ENCODE results near the gene CHRNB2. TPM values are rescaled to one million over a fixed set of nuclear protein-coding genes. Genes with fewer than 3 reads are reported as not detected.

Gene CHRNB2
- total RNA-seq, 2 donors from 2014 or later: 0.05 to 0.74 TPM

DNA sequence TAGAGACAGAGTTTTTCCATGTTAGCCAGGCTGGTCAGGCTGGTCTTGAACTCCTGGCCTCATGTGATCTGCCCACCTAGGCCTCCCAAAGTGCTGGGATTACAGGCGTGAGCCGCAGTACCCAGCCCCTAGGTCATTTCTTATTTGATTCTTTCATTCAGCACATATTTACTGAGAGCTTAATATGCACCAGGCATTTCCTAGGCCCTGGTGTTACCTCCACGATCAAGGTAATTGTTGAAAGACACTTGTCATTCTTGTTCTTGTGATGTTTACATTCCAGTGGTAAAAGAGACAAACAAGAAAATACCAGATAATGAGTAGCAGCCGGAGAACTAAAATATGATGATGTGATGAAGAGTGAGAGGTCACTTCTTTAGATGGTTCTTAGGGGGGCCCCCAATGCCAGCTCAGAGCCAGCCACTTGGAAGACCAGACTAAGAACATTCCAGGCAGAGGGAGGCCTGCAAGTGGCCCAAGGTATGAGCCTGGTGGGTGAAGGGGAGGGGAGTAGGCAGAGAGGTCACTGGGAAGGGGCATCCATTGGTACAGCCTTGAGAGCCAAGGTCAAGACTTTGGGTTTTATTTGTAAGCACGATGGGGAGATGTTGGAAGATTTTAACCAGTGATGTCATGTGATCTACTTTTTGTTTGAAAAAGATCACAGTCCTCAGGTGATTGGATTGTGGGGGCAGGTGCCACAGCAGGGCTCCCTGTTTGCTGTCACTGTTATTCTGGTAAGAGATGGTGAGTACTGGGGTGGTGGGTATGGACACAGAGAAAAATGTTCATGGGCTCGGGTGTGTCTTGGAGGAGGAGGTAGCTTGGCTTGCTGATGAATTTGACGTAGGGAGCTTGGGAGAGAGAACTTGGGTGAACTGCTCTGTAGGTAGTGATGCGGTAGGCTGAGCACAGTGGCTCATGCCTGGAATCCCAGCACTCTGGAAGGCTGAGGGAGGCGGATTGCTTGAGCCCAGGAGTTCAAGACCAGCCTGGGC, 27.8 kb upstream of the CHRNB2 start:
- H3K4me3 ChIP-seq: no peak overlapping the region
- H3K36me3 ChIP-seq: no peaks in the 10 kb centered on the region
- no peaks in the 10 kb centered on the region for H3K27me3 ChIP-seq (replicated peaks; ENCODE audit: insufficient read depth)
- no peak overlapping the region for H3K27ac ChIP-seq
- no peaks in the 10 kb centered on the region for H3K9me3 ChIP-seq
- WGBS: 80% methylated on average over 9 of the region's 9 CpGs
- intact Hi-C loops (cut with DNase I): loop anchor here (5.0 kb wide), 1 partner anchor 52 kb away; no protein-coding TSS in a partner anchor
- no peaks in the 10 kb centered on the region for H3K4me1 ChIP-seq (replicated peaks)
- no peak for DNase-seq (ENCODE audit: low spot score)
- TF ChIP-seq POLR2A (IDR thresholded peaks at IDR 0.05) (no peak), POLR2AphosphoS5 (IDR thresholded peaks at IDR 0.05) (no peak)
- TF ChIP-seq, protein P1, sequence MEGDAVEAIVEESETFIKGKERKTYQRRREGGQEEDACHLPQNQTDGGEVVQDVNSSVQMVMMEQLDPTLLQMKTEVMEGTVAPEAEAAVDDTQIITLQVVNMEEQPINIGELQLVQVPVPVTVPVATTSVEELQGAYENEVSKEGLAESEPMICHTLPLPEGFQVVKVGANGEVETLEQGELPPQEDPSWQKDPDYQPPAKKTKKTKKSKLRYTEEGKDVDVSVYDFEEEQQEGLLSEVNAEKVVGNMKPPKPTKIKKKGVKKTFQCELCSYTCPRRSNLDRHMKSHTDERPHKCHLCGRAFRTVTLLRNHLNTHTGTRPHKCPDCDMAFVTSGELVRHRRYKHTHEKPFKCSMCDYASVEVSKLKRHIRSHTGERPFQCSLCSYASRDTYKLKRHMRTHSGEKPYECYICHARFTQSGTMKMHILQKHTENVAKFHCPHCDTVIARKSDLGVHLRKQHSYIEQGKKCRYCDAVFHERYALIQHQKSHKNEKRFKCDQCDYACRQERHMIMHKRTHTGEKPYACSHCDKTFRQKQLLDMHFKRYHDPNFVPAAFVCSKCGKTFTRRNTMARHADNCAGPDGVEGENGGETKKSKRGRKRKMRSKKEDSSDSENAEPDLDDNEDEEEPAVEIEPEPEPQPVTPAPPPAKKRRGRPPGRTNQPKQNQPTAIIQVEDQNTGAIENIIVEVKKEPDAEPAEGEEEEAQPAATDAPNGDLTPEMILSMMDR (IDR thresholded peaks at IDR 0.05): no peak

DNA sequence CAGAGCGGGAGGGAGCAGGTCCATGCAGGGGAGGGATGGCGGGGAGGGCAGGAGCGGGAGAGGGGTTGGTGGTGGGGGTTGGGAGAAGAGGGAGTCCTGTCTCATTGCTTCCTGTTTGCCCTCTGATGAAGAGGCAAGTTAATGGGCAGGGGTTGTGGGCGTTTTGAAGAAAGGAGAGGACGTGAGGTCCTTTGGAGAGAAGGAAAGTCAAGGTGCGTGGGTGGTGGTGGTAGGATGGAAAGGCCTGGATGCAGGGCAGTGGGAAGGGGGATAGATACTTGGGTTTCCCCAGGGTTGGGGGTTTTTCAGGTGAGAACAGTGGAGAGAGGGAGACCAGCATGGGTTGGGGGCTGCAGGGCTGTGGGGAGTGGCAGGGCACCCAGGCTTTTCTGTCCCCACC, 26.3 kb upstream of the CHRNB2 start:
- 56% methylated on average over 6 of the region's 6 CpGs for WGBS

DNA sequence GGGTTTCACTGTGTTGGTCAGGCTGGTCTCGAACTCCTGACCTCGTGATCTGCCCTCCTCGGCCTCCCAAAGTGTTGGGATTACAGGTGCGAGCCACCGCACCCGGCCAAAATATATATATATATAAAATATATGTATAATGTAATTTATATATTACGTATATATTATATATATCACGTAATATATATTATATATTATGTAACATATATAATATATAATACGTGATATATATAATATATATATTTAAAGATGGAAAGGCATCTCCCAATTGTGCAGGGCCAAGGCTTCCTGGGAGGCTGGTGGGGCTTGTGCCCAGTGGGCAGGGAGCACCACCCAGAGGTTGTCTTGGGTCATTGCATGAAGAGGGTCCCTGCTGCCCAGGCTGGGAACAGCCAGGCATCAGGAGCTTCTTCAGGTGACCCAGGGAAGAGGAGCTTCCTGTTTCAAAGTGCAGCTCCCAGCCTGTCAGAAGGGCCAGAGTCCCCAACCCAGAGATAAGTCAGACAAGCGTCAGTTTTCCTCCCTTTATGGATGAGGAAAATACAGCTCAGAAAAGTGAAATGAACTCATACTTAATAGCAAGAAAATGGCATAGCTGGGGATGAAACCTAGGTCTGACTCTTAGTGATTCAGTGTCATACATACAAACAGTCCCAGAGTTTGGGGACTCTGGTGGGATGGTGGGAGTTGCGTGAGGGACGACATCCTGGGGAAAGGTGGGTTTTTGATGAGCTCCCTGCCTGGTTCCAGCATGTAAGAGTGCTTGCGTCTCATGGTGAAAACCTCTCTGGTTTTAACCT, 21.1 kb upstream of the CHRNB2 start:
- no peak for DNase-seq (ENCODE audit: low spot score)
- Histone ChIP-seq H3K27me3 (replicated peaks; ENCODE audit: insufficient read depth) (no peaks in the 10 kb centered on the region), H3K27ac (peak overlapping the region in 1 of 2 donors; percentile 7), H3K36me3 (peaks cover 4 to 8% of the 10 kb centered on the region in 2 donors), H3K4me1 (replicated peaks) (no peaks in the 10 kb centered on the region), H3K4me3 (no peak overlapping the region), H3K9me3 (no peaks in the 10 kb centered on the region)
- WGBS: 67% methylated on average over 13 of the region's 13 CpGs
- intact Hi-C loops (cut with DNase I): no loop called here
- TF ChIP-seq POLR2A (IDR thresholded peaks at IDR 0.05) (no peak), POLR2AphosphoS5 (IDR thresholded peaks at IDR 0.05) (no peak)
- TF ChIP-seq, protein P1 (IDR thresholded peaks at IDR 0.05): peak; percentile 33 to 68 (median 49)

More for the DNA sequence above, 26.3 kb upstream of the CHRNB2 start:
- Histone ChIP-seq H3K27ac (no peak overlapping the region), H3K9me3 (no peaks in the 10 kb centered on the region), H3K4me3 (no peak overlapping the region), H3K36me3 (no peaks in the 10 kb centered on the region), H3K4me1 (replicated peaks) (no peaks in the 10 kb centered on the region), H3K27me3 (replicated peaks; ENCODE audit: insufficient read depth) (no peaks in the 10 kb centered on the region)
- no peak for TF ChIP-seq POLR2AphosphoS5 (IDR thresholded peaks at IDR 0.05)
- no peak for TF ChIP-seq POLR2A (IDR thresholded peaks at IDR 0.05)
- TF ChIP-seq, protein P1 (IDR thresholded peaks at IDR 0.05): no peak
- no peak for DNase-seq (ENCODE audit: low spot score)
- intact Hi-C loops (cut with DNase I): loop anchor here (5.0 kb wide), 1 partner anchor 54 kb away; no protein-coding TSS in a partner anchor

DNA sequence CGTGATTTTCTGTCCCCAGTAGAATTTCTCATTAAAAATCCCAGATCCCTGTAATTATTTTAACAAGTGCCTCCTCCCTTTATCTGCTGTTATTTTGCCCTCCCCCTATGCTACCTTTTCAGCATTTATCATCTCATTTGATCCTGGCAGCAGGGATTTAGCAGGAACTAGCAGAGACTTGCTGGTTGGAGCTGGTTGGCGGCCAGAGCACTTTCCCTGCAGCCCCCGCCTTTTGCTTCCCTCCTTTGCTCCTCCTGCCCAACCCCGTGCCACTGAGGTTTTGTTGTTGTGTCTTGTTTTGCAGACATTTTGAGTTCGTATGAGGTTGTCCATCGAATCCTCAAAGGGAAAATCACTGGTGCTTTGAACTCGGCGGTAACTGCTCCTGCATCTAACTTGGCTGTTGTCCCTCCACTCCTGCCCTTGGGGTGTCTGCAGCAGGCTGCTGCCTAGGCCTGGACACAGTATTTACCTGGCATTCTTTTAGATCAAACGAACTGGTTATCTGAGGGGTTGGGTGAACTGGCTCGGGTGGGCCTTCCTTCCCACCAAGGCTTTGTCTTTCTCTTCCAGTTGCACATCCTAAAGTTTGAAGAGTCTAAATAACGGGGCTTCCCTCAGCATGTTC, 20.4 kb upstream of the CHRNB2 start:
- H3K27me3 ChIP-seq (replicated peaks; ENCODE audit: insufficient read depth): no peaks in the 10 kb centered on the region
- TF ChIP-seq POLR2AphosphoS5 (IDR thresholded peaks at IDR 0.05) (no peak), POLR2A (IDR thresholded peaks at IDR 0.05) (no peak)
- TF ChIP-seq, protein P1 (IDR thresholded peaks at IDR 0.05): no peak
- H3K36me3 ChIP-seq: peaks cover 12 to 15% of the 10 kb centered on the region in 2 donors
- no peaks in the 10 kb centered on the region for H3K4me1 ChIP-seq (replicated peaks)
- intact Hi-C loops (cut with DNase I): no loop called here
- no peak for DNase-seq (ENCODE audit: low spot score)
- 42% methylated on average over 11 of the region's 11 CpGs for WGBS
- no peak overlapping the region for H3K4me3 ChIP-seq
- peak overlapping the region; percentile 1 to 7 for H3K27ac ChIP-seq
- no peaks in the 10 kb centered on the region for H3K9me3 ChIP-seq

Data from prostate gland (tissue), 2 donors.